PC-9 (cell line): Measurements from ENCODE around the gene LBX2.

Source experiments
- EZH2 ChIP-seq: fragments of 200-600 bp; sonication (generic); IDR thresholded peaks from 2 replicates; pipeline ENCODE4 v1.8.0; 2017; ENCODE audit warnings: antibody characterized with exemption, low read depth
- TF ChIP-seq, protein P1 (sequence below): fragments of 200-600 bp; sonication (generic); conservative IDR thresholded peaks from 2 replicates; pipeline ENCODE4 v1.6.1; 2017; ENCODE audit warnings: mixed run types, antibody characterized with exemption, mild to moderate bottlenecking, moderate library complexity

DNA sequence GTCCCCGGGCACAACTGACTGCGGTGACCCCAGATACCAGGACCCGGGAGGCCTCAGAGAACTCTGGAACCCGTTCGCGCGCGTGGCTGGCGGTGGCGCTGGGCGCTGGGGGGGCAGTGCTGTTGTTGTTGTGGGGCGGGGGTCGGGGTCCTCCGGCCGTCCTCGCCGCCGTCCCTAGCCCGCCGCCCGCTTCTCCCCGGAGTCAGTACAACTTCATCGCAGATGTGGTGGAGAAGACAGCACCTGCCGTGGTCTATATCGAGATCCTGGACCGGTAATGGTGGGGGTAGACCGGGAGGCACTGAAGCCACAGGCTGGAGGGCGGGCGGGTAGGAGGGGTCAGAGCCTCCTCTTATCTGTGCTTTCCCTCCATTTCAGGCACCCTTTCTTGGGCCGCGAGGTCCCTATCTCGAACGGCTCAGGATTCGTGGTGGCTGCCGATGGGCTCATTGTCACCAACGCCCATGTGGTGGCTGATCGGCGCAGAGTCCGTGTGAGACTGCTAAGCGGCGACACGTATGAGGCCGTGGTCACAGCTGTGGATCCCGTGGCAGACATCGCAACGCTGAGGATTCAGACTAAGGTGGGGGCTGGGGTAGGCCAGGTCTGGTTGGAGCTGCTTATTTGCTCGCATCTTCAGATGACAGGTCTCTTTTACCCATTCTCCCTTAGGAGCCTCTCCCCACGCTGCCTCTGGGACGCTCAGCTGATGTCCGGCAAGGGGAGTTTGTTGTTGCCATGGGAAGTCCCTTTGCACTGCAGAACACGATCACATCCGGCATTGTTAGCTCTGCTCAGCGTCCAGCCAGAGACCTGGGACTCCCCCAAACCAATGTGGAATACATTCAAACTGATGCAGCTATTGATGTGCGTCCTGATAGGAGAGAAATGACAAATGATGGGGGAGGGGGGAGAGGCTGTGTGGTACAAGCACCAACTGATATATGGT, 31.1 kb upstream of the LBX2 start:
- TF ChIP-seq, protein P1, sequence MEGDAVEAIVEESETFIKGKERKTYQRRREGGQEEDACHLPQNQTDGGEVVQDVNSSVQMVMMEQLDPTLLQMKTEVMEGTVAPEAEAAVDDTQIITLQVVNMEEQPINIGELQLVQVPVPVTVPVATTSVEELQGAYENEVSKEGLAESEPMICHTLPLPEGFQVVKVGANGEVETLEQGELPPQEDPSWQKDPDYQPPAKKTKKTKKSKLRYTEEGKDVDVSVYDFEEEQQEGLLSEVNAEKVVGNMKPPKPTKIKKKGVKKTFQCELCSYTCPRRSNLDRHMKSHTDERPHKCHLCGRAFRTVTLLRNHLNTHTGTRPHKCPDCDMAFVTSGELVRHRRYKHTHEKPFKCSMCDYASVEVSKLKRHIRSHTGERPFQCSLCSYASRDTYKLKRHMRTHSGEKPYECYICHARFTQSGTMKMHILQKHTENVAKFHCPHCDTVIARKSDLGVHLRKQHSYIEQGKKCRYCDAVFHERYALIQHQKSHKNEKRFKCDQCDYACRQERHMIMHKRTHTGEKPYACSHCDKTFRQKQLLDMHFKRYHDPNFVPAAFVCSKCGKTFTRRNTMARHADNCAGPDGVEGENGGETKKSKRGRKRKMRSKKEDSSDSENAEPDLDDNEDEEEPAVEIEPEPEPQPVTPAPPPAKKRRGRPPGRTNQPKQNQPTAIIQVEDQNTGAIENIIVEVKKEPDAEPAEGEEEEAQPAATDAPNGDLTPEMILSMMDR, result no peak
- no peak for TF ChIP-seq EZH2
